Measurements from ENCODE around the gene USP44. TPM values are rescaled to one million over a fixed set of nuclear protein-coding genes. Genes with fewer than 3 reads are reported as not detected.

The USP44 gene
- total and polyA plus RNA-seq, 10 of the 15 experiments (the other 5 are each of a cell fraction or from before 2014, with no cell fraction given) = 0.02 to 0.26 (median 0.12) TPM; not detected in 6

GRCh38 chr12:95494888-95495287 is 56.4 kb downstream of the USP44 start:
- TF ChIP-seq RBBP5 (conservative IDR thresholded peaks at IDR 0.05) = no peak
- TF ChIP-seq, protein P1, sequence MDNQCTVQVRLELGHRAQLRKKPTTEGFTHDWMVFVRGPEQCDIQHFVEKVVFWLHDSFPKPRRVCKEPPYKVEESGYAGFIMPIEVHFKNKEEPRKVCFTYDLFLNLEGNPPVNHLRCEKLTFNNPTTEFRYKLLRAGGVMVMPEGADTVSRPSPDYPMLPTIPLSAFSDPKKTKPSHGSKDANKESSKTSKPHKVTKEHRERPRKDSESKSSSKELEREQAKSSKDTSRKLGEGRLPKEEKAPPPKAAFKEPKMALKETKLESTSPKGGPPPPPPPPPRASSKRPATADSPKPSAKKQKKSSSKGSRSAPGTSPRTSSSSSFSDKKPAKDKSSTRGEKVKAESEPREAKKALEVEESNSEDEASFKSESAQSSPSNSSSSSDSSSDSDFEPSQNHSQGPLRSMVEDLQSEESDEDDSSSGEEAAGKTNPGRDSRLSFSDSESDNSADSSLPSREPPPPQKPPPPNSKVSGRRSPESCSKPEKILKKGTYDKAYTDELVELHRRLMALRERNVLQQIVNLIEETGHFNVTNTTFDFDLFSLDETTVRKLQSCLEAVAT (IDR thresholded peaks at IDR 0.05) = no peak
- TF ChIP-seq SUZ12 (IDR thresholded peaks at IDR 0.05; ENCODE audit: unreplicated experiment) = no peak
- FAIRE-seq (no peak), DNase-seq (ENCODE audit: low read depth, low spot score) (no peak), ATAC-seq (no peak)
- Histone ChIP-seq H3K27me3 (replicated peaks in 1 of 2; ENCODE audit: control insufficient read depth in 2 of 2, insufficient read depth in 2 of 2, low read length in 1 of 2) (no peaks in the 10 kb centered on the region), H3K27ac (ENCODE audit: control insufficient read depth, insufficient read depth) (no peak overlapping the region), H3K79me2 (ENCODE audit: control insufficient read depth, insufficient read depth, low read length) (no peaks in the 10 kb centered on the region), H3K9me3 (replicated peaks; ENCODE audit: control insufficient read depth, insufficient read depth, low read length) (peaks cover 9% of the 10 kb centered on the region; the same call in 2 of the 3 replicates), H3K4me2 (ENCODE audit: control insufficient read depth, insufficient read depth) (no peak overlapping the region), H3K9ac (ENCODE audit: control insufficient read depth, insufficient read depth, low read length) (no peak overlapping the region), H2AFZ (ENCODE audit: control insufficient read depth, low read depth, low read length) (no peak overlapping the region), H3K4me1 (ENCODE audit: control insufficient read depth, insufficient read depth, low read length) (no peaks in the 10 kb centered on the region), H4K20me1 (ENCODE audit: control insufficient read depth, insufficient read depth) (no peaks in the 10 kb centered on the region), H3K4me3 (no peak overlapping the region), H3K36me3 (ENCODE audit: control insufficient read depth in 2 of 2, insufficient read depth in 2 of 2, low read length in 1 of 2) (peaks cover 6 to 36% of the 10 kb centered on the region in 2 experiments)
- ChIA-PET POLR2A (no interaction called here), CTCF (no interaction called here), RAD21 (ENCODE audit: unreplicated experiment) (no interaction called here), SMC1A (ENCODE audit: uncharacterized antibody, unreplicated experiment) (no interaction called here)
- BruUV-seq (replicated peaks) = no TSS peak
- WGBS (ENCODE audit: insufficient coverage, insufficient replicate concordance, low lambda C conversion rate, missing lambda C conversion rate) = 94% methylated on average over 2 of the region's 2 CpGs
- in situ Hi-C loops (cut with MboI) = no loop called here
- intact Hi-C loops (cut with micrococcal nuclease; ENCODE audit: unreplicated experiment) = no loop called here

GRCh38 chr12:95492462-95492861 is 58.8 kb downstream of the USP44 start:
- Histone ChIP-seq H3K36me3 (ENCODE audit: control insufficient read depth in 2 of 2, insufficient read depth in 2 of 2, low read length in 1 of 2) (peaks cover 2 to 29% of the 10 kb centered on the region in 2 experiments; a peak in 3 of 4 replicates), H3K4me3 (no peak overlapping the region), H3K9ac (ENCODE audit: control insufficient read depth, insufficient read depth, low read length) (no peak overlapping the region), H3K27me3 (replicated peaks in 1 of 2; ENCODE audit: control insufficient read depth in 2 of 2, insufficient read depth in 2 of 2, low read length in 1 of 2) (no peaks in the 10 kb centered on the region), H3K27ac (ENCODE audit: control insufficient read depth, insufficient read depth) (no peak overlapping the region), H3K4me1 (ENCODE audit: control insufficient read depth, insufficient read depth, low read length) (no peaks in the 10 kb centered on the region), H2AFZ (ENCODE audit: control insufficient read depth, low read depth, low read length) (no peak overlapping the region), H3K4me2 (ENCODE audit: control insufficient read depth, insufficient read depth) (no peak overlapping the region), H3K9me3 (replicated peaks; ENCODE audit: control insufficient read depth, insufficient read depth, low read length) (no peaks in the 10 kb centered on the region), H4K20me1 (ENCODE audit: control insufficient read depth, insufficient read depth) (no peaks in the 10 kb centered on the region), H3K79me2 (ENCODE audit: control insufficient read depth, insufficient read depth, low read length) (no peaks in the 10 kb centered on the region)
- FAIRE-seq = no peak
- WGBS (ENCODE audit: insufficient coverage, insufficient replicate concordance, low lambda C conversion rate, missing lambda C conversion rate) = 100% methylated on average over 2 of the region's 2 CpGs
- CTCF ChIA-PET = interaction anchor here (0.5 to 0.6 kb wide), 2 partner anchors 9 to 399 kb away, joined by 3 read pairs; no protein-coding TSS in a partner anchor
- DNase-seq (ENCODE audit: low read depth, low spot score) = no peak
- intact Hi-C loops (cut with micrococcal nuclease; ENCODE audit: unreplicated experiment) = no loop called here
- TF ChIP-seq FOS (IDR thresholded peaks at IDR 0.05; ENCODE audit: borderline replicate concordance, extremely low read depth, insufficient read length) = no peak
- POLR2A ChIA-PET = interaction anchor here (0.7 kb wide), 1 partner anchor 681 kb away, joined by 3 read pairs; no protein-coding TSS in a partner anchor
- in situ Hi-C loops (cut with MboI) = no loop called here
- BruUV-seq (replicated peaks) = no TSS peak
- RAD21 ChIA-PET (ENCODE audit: unreplicated experiment) = no interaction called here
- no peak for ATAC-seq
- SMC1A ChIA-PET (ENCODE audit: uncharacterized antibody, unreplicated experiment) = no interaction called here

All from GM12878 (cell line).